HG03103 (cell line): ENCODE measurements around the gene IGF2R.

Experiments used
- ATAC-seq: cut with Tn5 transposase; IDR thresholded peaks from one replicate; pipeline ENCODE4 v1.9.1; 2021; ENCODE audit warnings: low read depth; ENCODE audit not compliant: unreplicated experiment

Gene IGF2R

GRCh38 chr6:160042014-160042773 is 73.3 kb downstream of the IGF2R start:
- no peak for ATAC-seq

DNA sequence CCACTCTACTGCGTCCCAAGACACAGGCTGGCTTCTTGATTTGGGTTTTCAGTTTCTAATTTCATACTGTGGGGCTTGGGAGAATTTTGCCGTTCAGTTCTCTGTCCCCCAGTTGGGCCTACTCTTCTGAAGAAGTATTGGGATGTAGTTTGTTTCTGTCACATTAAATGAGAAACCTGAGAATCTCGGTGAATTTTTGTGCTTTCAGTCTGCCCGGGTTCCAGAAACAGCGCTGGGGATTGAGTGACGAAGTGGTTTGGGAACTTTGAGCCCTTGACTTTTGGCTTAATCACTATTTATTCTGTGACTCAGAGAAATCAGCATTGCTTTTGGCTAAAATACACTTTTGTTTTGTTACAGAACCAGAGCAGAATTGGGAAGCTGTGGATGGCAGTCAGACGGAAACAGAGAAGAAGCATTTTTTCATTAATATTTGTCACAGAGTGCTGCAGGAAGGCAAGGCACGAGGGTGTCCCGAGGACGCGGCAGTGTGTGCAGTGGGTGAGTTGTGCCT is 74.0 kb downstream of the IGF2R start:
- no peak for ATAC-seq

DNA sequence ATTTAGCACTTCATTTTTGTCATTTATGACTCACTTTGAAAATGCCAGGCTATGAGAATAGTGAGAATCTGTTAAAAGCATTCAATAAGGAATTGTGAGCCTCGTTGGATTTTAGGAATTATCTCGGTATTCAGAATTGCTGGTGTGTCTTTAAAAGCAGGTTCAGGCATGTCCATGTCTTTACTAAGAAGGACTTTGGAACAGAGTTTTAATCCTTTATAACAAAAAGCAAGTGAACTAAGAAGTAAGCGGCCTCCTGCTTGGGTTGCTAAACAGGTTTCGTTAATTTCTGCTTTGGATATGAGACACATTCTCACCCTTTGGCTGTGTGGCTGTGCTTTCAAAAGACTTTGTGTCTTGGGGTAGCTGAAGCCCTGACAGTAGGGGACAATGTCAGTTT is 74.9 kb downstream of the IGF2R start:
- no peak for ATAC-seq

DNA sequence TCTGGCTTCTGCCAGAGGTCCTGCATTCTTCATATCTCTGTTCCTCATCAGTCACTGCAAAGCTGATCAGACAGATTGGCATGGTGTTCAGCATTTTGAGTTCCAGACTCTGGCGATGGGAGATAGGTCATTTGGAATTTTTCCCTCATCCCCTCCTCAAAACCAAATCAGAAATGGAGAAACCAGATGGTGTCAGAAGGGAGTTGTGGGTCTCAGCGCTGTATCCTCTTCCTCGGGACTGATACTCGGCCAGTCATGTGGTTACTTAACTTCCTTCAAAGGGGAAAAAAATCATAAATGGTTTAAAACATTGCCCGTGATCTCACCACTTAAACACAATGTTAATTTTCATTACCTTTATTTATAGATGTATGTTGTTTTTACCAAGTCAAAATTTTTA is 75.8 kb downstream of the IGF2R start:
- ATAC-seq, result no peak

DNA sequence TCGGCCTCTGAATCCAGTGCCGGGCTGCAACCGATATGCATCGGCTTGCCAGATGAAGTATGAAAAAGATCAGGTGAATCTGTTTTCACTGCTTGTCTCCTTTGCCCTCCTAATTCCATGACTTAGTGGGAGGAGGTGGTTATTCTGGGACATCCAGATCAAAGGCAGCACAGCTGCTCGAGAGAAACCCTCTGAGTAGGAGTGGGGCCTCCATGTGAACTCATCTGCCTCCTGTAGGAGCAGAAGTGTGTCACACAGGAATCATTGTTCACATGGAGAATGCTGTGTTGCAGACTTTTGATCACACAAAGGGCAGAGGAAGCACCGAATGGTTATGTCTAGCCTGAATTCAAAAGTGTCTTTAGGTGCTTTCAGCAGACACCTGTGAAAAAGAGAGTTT is 79.6 kb downstream of the IGF2R start:
- ATAC-seq, result no peak

DNA sequence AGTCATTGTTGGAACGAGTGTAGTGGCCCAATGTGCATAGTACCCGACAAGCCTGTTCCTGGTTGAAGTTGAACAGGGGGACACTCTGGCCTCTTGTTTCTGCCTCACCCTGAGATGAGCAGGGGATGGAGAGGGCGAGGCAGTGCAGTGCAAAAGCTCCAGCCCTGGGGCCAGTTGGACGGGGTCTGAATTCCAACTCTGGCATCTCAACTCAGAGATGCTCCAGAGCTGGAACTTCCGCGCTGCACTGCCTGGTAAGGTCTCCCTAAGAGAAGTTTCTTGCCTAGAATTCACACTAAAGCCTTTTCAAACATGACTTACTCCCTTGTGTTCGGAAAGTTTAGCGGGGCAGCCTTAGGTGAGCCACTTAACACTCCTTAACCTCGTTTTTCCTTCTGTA is 80.5 kb downstream of the IGF2R start:
- ATAC-seq, result no peak

GRCh38 chr6:160050022-160050421 is 81.1 kb downstream of the IGF2R start:
- no peak for ATAC-seq

GRCh38 chr6:160051390-160051789 is 82.5 kb downstream of the IGF2R start:
- no peak for ATAC-seq

DNA sequence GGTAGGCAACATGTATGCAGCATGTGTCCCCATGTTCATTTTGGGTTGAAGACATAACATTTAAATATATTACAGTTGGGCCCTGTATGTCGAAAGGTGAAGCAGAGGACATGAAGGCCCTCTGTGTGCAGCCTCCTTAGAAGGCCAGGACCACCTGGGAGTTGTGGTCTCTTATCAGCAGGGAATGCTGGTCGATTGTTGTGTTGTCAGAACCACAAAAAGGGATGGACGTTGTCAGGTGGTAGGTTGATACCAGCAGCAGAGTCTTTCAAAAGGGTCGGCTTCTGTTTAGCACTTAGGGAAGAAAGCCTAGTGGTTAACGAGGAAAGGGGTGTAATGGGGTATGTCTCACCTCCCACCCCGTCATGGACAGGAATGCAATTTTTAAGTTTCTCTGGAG is 85.4 kb downstream of the IGF2R start:
- no peak for ATAC-seq

DNA sequence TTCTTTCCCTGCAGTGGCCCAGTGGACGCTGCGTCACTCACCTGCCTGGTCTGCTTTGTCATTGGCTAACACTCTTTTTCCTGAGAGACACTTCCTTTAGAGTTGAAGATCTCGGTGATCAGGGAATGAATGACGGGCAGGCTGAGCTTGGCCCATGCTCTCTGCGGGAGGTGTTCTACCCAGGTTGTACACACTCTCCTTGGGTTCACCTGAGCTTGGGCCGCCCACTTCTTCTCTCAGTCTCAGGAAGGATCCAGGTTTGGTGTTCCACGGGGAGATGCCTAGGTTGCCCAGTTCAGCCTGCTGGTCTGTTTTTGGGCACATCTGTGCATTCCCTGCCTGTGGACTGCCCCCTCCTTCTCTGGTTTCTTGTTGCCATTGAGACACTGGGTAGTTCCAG is 86.0 kb downstream of the IGF2R start:
- no peak for ATAC-seq

- no peak for ATAC-seq
Measured at GRCh38 chr6:160055378-160055777, 86.5 kb downstream of the IGF2R start.

DNA sequence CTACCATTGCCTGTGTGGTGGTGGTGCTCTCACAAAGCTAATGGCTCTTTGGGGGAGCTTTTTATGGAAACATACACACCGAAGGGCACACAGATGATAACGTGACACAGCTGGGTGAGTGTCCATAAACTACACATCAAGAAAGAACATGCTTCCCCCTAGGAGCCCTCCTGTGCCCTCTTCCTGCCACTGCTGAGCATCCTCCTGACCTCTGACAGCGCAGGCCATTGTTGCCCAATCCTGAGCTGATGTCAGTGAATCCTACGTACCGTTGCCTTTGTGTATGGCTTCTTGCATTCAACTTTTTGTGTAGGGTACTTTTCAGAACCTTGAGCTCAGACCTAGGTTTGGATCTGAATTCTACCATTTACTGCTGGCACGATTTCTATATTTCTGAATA is 86.9 kb downstream of the IGF2R start:
- ATAC-seq, result no peak

- no peak for ATAC-seq
Measured at GRCh38 chr6:160057080-160057479, 88.2 kb downstream of the IGF2R start.

DNA sequence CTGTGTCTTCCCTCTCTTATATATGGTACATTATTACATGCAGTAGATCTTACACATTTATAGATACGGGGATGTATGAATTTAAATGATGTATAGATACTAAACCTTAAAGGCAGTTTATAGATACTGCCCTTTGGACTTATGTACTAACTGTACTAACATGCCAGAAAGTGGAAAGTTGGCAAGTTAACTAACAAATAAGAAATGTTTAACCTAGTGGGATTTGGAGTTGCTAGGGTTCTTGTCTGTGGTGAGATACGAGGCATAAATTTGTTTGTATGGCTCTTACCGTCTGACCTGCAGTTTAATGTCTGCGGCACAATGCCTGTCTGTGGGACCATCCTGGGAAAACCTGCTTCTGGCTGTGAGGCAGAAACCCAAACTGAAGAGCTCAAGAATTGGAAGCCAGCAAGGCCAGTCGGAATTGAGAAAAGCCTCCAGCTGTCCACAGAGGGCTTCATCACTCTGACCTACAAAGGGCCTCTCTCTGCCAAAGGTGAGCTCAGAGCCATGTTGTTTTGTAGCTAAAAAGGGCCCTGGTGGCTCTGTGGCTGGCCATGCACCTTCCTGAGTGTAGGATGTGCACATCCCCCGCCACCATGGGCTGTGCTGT is 89.8 kb downstream of the IGF2R start:
- ATAC-seq, result no peak

DNA sequence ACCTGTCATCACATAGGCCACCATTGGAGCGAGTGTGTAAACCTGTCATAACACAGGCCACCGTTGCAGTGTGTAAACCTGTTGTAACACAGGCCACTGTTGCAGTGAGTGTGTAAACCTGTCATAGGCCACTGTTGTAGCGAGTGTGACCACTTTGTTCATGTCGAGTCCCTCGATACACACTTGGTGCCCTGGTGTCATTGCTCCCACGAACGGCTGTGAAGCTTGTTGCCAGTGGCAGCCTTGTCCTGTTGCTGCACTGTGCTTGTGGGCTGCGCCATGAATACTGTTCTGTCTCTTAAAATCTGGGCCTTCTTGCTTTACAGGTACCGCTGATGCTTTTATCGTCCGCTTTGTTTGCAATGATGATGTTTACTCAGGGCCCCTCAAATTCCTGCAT is 91.3 kb downstream of the IGF2R start:
- ATAC-seq, result no peak

DNA sequence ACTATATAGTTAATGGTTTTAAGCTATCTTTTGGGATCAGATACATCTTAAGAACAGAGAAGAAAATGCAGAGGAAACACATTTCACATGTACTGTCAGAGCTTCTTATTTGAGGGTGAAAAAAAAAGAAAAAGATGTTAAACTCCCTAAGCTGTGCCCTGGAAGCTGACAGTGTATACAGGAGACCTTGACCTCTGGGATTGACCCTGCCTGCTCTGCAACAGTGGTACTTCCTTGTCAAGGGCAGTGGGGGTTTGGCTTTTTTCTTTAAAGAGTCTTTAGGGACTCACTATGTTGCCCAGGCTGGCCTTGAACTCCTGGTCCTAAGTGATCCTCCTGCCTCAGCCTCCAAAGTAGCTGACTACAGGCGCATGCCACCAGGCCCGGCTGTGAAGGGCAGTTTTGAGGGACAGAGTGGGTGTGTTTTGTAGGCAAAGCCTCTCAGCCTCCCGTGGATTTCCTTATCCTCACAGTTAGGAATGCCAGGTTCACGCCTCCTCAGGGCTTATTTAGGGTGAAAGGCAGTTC is 92.1 kb downstream of the IGF2R start:
- ATAC-seq, result no peak

- ATAC-seq, result no peak
Measured at GRCh38 chr6:160063771-160064413, 95.0 kb downstream of the IGF2R start.

DNA sequence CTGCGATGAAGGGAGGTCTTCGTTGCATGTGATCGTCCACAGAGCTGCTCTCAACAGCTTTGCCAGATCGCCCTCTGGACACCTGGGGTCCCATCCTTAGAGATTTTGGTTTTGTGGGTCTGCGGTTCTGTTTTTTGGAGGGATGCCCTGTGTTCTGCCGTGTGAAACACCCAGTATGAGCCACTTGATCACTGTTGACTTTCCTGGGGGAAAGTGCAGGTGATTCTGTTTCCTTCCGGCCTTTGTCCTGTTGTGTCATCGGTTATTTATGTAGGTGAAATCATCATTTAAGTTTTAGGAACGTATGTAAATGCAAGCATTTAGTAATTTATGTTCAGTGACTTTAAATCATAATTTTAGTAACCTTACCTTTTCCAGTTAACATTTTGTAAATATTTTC is 96.3 kb downstream of the IGF2R start:
- no peak for ATAC-seq

GRCh38 chr6:160067564-160067963 is 98.7 kb downstream of the IGF2R start:
- ATAC-seq, result no peak

- no peak for ATAC-seq
Measured at GRCh38 chr6:160068346-160068745, 99.5 kb downstream of the IGF2R start.

GRCh38 chr6:160069050-160069454 is 100.2 kb downstream of the IGF2R start:
- ATAC-seq, result peak; percentile 96
